ENCODE data around the gene RPH3AL.

The RPH3AL gene

GRCh38 chr17:313911-314613 lies 38.5 kb downstream of the RPH3AL start:
- DNase-seq = no peak

DNA sequence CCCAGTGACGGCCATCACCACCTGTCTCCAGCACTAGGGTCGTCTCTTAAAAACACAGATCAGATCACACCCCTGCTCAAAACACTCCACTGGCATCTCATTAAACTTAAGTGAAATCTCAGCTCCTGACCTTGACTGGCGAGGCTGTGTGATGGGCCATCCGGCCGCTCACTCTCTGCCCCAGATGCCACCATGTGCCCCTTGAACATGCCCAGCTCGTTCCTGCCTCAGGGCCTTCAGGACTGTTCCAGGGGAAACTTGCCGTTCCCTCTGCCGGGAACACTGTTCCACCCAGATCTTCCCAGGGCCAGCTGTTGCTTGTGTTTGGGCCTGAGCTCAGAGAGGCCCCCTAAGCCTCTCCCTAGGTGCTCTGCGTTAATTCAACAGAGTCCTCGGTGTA lies 39.4 kb downstream of the RPH3AL start:
- no peak for DNase-seq

DNA sequence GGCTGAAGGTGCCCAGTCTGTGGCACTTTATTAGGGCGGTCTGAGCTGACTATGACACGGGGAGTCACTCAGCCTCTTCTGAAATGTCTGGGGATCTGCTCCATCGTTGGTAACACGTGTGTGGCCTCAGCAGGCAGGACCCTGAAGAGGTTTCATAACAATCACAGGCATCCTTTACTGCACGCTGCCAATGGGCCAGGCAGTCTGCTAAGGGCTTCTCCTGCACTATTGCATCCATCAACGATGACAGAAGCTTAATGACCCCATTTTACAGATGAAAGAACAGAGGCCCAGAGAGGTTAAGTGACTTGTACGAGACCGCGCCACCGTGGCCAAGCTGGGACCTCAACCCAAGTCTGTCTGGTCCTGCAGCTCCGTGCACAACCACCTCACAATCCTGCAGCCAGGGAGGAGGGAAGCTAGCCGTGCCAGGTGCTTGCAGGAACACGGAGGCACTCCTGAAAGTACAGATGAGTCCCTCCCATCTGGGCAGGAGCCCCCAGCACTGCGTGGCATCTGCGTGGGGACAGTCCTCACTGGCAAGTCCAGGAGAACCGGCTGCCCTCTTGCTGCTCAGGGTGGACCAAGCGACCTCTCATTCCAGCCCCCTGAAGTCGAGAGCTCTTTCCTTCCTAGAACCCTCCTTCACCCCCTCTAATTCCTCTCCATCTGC lies 40.0 kb downstream of the RPH3AL start:
- DNase-seq = no peak

- no peak for DNase-seq
These were observed 41.4 kb downstream of the RPH3AL start for GRCh38 chr17:311119-311782.

DNA sequence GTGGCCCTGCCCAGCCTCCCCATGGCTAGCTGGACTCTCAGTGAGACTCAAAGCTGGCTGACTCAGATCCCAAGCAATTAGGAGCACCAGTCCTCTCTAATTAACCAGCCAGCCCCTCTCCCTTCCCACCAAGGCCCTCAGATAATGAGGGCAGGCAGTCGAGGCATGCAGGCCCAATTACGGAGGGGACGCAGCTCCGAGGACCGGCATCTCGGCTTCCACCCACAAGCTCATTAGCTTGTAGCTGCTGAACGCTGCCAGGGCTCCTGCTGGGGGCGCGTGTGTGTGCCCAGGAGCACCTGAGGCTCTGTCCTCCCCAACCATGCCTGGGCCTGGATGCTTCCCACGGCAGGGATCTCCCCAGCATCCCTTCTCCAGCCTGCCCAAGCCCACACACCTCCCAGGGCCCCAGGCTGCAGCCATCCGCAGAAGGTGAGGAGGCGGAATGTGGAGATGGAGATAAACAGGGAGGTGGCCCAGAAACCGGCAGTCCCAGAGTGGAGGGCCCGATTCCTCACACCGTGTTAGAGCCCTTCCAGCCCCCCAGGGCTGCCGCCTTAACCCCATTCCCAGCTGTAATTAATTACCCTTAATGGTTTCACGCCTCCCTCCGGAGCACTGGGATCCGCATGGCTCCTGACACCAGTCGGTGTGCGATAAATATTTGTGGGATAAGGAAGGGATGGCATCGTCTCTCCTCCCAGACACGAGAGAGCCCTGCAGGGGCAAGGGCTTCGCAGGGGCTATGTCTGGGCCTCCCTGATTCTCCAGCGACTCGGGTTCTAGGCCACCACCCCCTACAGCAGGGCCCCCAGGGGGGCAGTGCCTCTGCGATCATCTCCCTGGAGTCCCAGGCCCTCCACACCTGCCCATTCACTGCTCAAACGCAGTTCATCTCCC lies 42.2 kb downstream of the RPH3AL start:
- DNase-seq = no peak

GRCh38 chr17:309361-309888 lies 43.2 kb downstream of the RPH3AL start:
- DNase-seq = no peak

DNA sequence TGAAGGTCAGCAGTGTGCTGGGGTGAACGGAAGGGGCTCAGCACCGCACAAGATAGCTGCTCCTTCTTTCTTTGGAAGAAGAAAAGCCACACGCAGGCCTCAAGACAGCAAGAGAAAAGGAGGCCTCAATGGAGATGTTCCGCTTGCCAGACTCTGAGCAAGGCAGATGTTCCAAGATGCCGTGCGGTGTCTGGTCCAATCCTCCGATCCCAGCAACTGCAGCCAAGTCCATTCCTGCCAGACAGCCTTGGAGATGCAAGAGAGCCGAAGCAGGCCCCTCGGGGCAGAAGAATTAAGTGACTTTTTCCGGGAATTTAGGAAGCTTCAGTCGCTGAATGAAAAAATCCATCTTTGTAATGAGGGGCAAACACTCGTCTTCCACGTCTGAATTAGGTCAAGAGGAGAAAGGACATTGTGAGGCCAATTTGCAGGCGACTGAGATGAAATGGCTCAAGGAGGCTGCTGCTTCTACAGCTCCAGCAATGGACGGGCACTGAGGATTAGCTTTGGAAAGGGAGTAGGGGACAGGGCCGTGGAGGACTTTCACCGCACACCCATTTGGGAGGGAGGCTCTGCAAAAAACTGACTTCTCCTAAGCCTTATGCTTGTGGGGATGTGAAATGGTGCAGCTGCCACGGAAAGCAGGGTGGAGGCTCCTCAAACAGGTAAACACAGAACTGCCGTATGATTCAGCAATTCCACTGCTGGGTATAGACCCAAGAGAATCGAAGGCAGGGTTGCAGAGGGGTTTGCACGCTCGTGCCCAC lies 44.7 kb downstream of the RPH3AL start:
- DNase-seq = no peak

- DNase-seq = no peak
These were observed 45.3 kb downstream of the RPH3AL start for GRCh38 chr17:307295-307691.

GRCh38 chr17:306536-307294 lies 45.9 kb downstream of the RPH3AL start:
- DNase-seq = no peak

DNA sequence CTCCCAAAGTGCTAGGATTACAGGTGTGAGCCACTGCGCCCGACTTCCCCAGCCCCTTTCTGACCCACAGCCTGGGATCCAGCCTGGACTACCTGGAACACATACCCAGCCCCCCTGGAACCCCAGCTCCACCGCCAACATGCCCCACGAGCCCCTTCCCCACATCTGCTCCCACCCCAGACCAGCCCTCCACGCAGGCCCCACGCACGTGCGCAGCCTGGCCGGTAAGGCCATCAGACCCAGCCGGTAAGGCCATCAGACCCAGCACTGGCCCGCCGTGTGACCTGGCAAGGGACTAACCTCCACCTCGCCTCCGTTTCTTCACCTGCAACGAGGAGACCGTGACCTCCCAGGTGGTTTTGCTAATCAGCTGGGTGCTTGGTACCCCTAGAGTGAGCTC lies 46.5 kb downstream of the RPH3AL start:
- DNase-seq = no peak

DNA sequence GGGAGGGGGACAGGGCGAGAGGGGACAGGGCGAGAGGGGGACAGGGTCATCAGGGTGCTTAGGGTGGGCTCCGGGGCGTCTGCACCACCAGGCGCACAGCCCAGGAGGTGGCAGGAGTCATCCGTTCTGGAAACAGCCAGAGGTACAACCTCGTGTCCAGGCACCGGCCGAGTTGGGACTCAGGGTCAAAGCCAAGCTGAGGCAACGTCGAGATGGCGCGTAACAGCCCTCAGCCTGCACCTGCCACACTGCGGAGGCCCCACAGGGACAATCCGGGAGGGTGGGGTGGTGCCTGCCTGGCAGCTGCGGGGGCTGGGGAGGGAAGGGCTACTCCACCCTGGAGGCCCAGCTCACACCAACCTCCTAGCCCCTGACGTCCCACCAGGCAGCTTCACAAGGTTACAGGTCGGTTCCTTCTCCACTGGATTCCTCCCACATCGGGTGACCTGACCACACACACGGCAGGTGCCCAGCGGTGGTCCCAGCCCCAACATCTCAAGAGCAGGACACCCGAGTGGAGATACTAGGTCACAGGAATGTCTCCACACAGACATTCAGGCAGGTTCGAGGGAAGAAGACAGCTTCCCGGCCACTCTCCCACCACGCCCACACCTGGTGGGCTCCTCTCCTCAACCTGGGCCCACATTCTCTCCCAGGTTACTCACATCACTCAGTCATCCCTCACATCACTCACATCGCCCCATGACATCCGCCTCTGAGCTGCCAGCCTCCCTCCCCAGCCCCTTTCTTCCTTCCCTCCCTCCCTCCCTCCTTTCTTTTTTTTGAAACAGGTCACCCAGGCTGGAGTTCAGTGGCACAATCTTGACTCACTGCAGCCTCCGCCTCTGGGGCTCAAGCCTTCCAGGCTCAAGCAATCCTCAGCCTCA lies 47.3 kb downstream of the RPH3AL start:
- DNase-seq = no peak

DNA sequence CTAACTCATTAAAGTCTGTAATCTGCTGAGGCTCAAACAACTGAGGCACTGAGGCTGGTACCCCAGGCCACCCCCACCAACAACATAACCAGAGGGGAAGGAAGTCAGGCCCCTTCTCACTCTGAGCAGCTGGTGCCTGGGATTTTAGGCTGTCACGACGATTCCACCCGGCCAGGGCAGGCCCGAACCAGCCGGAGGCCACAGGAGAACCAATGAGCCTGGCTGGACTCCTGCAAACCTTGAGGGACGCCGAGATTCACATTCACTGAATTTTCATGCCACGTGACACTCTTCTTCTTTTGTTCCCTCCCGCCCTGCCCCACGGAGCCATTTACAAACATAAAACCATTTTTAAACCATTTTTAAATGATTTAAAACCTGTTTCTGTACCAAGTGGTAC lies 48.1 kb downstream of the RPH3AL start:
- no peak for DNase-seq

GRCh38 chr17:303168-303567 lies 49.4 kb downstream of the RPH3AL start:
- DNase-seq = no peak

DNA sequence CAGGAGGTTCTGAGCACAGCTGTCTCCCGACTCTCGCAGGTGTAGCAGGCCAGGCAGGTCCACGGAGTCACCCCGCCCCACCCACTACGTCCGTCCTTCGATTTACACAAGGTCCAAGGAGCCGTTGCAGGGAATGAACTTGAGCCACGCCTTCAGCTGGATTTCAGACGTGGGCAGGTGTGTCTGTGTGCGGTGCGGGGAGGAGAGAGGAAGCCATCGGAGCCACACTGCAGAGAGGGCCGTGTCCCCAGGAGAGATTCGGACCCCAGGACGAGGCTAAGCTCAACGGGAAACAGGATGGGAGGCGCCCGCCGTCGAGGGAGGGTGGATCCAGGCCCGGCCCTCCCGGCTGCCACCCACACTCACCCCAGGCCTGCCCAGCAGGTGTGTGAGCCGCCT lies 50.3 kb downstream of the RPH3AL start:
- DNase-seq = no peak

GRCh38 chr17:301681-302299 lies 50.8 kb downstream of the RPH3AL start:
- no peak for DNase-seq

- DNase-seq = no peak
These were observed 51.7 kb downstream of the RPH3AL start for GRCh38 chr17:300881-301280.

GRCh38 chr17:299546-299945 lies 53.1 kb downstream of the RPH3AL start:
- DNase-seq = no peak

- no peak for DNase-seq
These were observed 53.7 kb downstream of the RPH3AL start for GRCh38 chr17:298791-299450.

- DNase-seq = no peak
These were observed 54.8 kb downstream of the RPH3AL start for GRCh38 chr17:297758-298157.

Data from NCI-H1048 (cell line).